Activated CD8-positive, alpha-beta memory T cell treated with anti-CD3 and anti-CD28 coated beads for 36 hours (primary cell): Measurements from ENCODE around the gene PDE10A. TPM values are rescaled to one million over a fixed set of nuclear protein-coding genes. Genes with fewer than 3 reads are reported as not detected.

Experiments
- CTCF ChIA-PET: fragments of 350-600 bp; sonication (Branson Sonifier 250); formaldehyde crosslinking; loops from one replicate; lab custom pipeline; 2021; ENCODE audit warnings: antibody characterized with exemption; lab: Charles Lee
- POLR2A ChIA-PET: fragments of 350-600 bp; sonication (Branson Sonifier 250); formaldehyde crosslinking; loops from one replicate; lab custom pipeline; 2021; ENCODE audit warnings: antibody characterized with exemption; lab: Charles Lee
- total RNA-seq, 2 experiments: library from RNA; stranded (reverse); gene quantifications; one replicate each; pipeline ENCODE4 v1.2.3, GENCODE V29; 2021

Gene PDE10A
- total RNA-seq, 2 experiments from 2014 or later: not detected

DNA sequence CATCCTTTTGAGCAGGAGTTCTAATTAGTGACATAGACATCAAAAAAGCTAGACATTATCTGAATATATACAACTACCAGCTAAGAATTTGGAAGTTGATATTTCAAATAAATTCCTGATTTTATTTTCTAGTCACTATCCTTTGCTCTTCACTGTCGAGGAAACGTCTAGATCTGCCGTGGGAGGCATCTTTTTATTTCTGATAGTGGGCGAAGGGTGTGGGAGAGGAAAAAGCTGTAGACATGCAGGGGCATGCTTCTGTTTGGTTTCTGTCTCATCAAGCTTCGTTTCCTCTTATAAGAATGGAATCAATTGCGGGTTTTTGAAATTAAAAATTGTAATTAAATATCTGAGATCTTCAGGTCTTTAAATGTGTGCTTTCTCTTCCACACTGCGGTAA lies 337.4 kb downstream of the PDE10A start:
- POLR2A ChIA-PET: no interaction called here

DNA sequence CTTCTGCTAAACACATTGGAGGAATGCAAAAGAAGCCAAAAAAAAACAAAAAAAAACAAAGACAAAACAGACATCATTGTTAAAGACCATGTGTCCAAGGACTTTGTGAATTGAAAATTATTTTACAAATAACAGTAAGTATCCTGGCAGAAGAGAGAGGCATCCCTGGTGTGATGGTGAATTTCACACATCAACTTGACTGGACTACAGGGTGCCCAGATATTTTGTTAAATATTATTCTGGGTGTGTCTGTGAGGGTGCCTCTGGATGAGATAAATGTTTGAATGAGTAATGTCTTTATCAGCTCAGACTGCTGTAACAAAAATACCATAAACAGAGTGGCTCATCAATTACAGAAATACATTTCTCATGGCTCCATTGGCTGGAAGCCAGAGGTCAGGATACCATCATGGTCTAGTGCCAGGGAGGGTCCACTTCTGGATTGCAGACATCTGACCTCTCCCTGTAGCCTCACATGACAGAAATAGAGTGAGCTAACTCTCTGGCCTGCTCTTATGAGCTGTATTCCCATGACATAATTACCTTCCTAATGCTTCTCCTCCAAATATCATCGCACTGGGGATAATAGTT lies 341.4 kb downstream of the PDE10A start:
- POLR2A ChIA-PET: no interaction called here
- CTCF ChIA-PET: no interaction called here

More for the DNA sequence above, 337.4 kb downstream of the PDE10A start:
- CTCF ChIA-PET: no interaction called here

- CTCF ChIA-PET: no interaction called here
- POLR2A ChIA-PET: no interaction called here
Measured at GRCh38 chr6:165321150-165321549, 341.9 kb downstream of the PDE10A start.

GRCh38 chr6:165317723-165318122 lies 345.3 kb downstream of the PDE10A start:
- CTCF ChIA-PET: no interaction called here
- POLR2A ChIA-PET: no interaction called here

GRCh38 chr6:165308926-165309731 lies 353.9 kb downstream of the PDE10A start, which contains the start of gene C6orf118:
Gene C6orf118 (minus strand): TSS chr6:165309605. CDS start chr6:165309586, 19 bp downstream.
- POLR2A ChIA-PET: no interaction called here
- CTCF ChIA-PET: no interaction called here

- POLR2A ChIA-PET: no interaction called here
- CTCF ChIA-PET: no interaction called here
Measured at GRCh38 chr6:165306955-165307354, 356.1 kb downstream of the PDE10A start.

- CTCF ChIA-PET: no interaction called here
Measured at GRCh38 chr6:165301372-165302246, 361.4 kb downstream of the PDE10A start.

GRCh38 chr6:165300422-165300936 lies 362.6 kb downstream of the PDE10A start:
- CTCF ChIA-PET: no interaction called here
- POLR2A ChIA-PET: no interaction called here

More at GRCh38 chr6:165301372-165302246, 361.4 kb downstream of the PDE10A start:
- POLR2A ChIA-PET: no interaction called here

DNA sequence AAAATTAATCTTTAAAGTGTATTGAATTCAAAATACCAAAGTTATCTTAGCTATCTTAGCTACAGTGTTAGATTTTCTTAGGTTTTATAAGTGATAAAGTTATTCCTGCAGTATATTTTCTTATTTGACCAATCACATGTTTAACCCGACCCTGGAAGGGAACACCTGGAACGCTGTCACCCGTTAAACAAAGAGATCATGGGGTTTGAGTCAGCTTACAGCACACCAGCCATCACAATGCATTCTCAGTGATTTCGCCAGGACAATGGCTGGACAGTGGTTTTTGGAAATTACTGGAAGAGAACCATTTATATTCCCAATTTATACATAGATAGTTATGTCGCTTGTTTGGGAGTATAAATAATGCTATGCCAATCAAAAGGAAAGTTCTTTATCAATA lies 364.2 kb downstream of the PDE10A start:
- ChIA-PET POLR2A (no interaction called here), CTCF (no interaction called here)

- CTCF ChIA-PET: no interaction called here
- POLR2A ChIA-PET: no interaction called here
Measured at GRCh38 chr6:165298402-165298801, 364.6 kb downstream of the PDE10A start.

- POLR2A ChIA-PET: no interaction called here
- CTCF ChIA-PET: no interaction called here
Measured at GRCh38 chr6:165292657-165293056, 370.4 kb downstream of the PDE10A start.
